ENCODE data around the gene NQO2.
A peak's percentile ranks its signal among the peaks of the same experiment; 100 is the strongest.
"Not testable (repeated sequence)": the region's sequence is repeated elsewhere in the genome, so short reads cannot be mapped to it uniquely, and the experiment has no call there.

NQO2 gene

DNA sequence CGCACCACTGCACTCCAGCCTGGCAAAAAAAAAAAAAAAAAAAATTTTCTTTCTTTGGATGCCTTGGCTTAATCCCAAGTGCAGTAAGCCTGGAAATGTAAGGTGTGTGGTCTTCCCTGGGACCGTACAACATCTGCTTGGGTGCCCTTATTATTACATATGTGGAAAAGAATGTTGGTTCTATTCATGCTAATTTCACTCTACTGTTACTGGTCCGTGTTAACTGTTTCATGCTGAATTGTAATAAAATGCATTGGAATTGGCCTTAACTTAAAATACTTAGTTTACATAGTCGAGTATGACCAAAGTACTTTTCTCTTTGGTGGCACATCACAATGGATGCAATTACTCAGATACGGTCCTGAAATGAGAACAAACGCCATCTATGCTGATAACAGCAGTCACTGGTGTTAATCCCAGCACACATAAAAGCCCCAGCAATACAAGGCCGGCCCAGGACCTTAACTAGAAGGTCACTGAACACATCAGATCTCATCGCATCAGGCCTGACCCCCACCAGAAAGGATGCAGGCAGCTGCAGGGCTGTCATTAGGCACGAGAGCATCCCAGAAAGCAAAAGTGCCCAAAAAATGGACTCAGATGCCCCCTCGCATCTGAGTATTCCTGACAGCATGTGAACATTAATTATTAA lies 29.5 kb upstream of the NQO2 start:
- DNase-seq (ENCODE audit: low spot score) = no peak

- no peak for DNase-seq (ENCODE audit: low spot score)
Measured at GRCh38 chr6:2970753-2971419, 28.8 kb upstream of the NQO2 start.

DNA sequence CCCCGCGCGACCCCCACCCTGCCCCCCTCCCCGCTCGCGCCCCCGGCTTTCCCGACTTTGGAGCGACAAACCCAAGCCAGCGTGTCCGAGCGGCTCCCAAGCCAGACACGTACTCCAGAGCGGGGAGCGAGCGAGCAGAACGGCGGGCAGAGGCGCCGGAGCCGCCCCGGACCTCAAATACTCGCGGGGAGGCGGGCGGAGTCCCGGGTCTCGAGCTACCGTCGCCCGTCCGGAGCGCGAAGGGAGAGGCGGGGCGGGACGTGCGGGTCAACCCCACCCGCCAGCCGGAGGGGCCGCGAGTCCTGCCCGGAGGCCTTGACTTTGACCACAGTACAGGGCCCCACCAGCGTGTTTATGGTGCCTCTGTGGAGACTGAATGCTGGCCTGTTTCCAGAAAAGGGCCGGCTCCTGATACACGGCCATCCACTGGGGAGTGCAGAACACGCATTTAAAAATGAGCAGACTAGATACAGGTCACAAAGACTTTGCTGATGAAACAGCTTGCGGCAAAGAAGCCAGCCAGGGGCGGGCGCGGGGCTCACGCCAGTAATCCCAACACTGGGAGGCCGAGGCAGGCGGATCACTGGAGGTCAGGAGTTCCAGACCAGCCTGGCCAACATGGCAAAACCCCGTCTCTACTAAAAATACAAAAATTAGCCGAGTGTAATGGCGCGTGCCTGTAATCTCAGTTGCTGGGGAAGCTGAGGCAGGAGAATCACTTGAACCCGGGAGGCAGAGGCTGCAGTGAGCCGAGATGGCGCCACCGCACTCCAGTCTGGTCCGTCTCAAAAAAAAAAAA lies 28.1 kb upstream of the NQO2 start, which contains the start of gene SERPINB6:
Gene SERPINB6 (minus strand): TSS at position 148 of the 799 bp plus-strand sequence. CDS start 12,235 bp downstream, outside the sequence.
- no peak for DNase-seq (ENCODE audit: low spot score)

GRCh38 chr6:2972219-2972487 lies 27.5 kb upstream of the NQO2 start:
- DNase-seq (ENCODE audit: low spot score) = not testable (repeated sequence)

GRCh38 chr6:2972685-2973084 lies 27.0 kb upstream of the NQO2 start:
- DNase-seq (ENCODE audit: low spot score) = not testable (repeated sequence)

GRCh38 chr6:2973180-2973579 lies 26.5 kb upstream of the NQO2 start:
- DNase-seq (ENCODE audit: low spot score) = not testable (repeated sequence)

GRCh38 chr6:2973676-2974075 lies 26.0 kb upstream of the NQO2 start:
- DNase-seq (ENCODE audit: low spot score) = no peak

DNA sequence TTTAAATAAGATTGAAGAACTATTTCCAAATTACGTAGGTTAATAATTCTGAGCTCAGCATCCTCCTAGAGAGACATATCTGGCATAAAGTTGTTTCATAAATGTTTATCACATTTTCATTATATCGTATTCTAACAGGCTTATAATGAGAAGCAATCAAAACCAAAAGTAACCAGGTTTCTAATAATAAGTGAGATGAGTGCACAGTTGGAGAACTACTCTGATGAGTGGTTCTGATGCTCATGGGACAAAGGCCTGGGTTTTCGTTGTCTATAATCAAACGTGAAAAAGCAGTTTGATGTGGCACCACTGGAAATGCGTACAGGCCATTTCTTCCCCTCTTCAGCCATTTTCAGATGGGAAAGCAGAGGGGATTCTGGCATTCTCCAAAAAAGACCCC lies 23.6 kb upstream of the NQO2 start:
- no peak for DNase-seq (ENCODE audit: low spot score)

GRCh38 chr6:2976571-2977085 lies 23.1 kb upstream of the NQO2 start:
- no peak for DNase-seq (ENCODE audit: low spot score)

DNA sequence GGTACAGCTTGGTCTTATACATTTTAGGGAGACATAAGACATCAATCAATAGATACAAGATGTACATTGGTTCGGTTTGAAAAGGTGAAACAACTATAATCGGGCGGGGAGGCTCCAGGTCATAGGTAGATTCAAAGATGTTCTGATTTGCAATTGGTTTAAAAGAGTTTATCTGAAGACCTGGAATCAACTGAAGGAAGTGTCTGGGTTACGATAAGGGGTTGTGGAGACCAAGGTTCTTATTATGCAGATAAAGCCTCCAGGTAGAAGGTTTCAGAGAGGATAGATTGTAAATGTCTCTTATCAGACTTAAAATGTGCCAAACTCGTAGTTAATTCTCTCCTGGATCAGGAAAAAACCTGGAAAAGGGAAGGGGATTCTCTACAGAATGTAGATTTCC lies 22.4 kb upstream of the NQO2 start:
- no peak for DNase-seq (ENCODE audit: low spot score)

DNA sequence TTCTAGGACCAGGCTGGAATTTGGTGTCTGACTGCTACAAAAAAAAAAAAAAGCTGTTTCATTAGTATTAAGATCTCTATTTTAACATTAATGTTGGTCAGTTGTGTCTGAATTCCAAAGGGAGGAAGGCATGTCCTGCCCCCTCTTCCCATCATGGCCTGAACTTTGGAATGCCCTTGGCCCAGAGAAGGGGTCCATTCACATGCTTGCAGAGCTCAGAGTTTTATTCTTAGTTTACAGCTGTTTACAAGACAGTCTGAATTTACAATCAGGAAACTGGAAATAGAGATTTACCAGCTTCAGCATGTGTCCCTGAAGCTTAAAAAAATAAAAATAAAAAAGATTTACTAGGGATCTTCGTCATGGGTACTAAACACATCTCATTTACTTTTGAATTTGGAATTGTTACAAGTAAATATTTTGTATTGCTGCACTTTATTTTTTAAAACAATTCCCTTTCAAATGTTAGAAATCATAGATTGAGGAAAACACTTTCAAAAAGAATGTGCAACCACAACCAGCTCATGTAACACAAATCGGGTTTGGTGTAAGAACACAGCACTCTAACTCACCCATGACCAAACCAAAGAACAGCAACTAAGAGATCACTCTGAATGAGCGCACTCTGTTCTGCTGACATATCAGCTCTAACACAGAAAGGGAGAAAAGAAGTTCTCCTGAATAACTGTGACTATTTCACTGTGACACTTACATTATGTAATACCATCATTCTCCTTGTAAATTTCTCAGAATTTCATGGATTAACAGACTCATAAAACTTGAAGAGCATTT lies 21.7 kb upstream of the NQO2 start:
- no peak for DNase-seq (ENCODE audit: low spot score)

- DNase-seq (ENCODE audit: low spot score) = no peak
Measured at GRCh38 chr6:2978923-2979322, 20.8 kb upstream of the NQO2 start.

DNA sequence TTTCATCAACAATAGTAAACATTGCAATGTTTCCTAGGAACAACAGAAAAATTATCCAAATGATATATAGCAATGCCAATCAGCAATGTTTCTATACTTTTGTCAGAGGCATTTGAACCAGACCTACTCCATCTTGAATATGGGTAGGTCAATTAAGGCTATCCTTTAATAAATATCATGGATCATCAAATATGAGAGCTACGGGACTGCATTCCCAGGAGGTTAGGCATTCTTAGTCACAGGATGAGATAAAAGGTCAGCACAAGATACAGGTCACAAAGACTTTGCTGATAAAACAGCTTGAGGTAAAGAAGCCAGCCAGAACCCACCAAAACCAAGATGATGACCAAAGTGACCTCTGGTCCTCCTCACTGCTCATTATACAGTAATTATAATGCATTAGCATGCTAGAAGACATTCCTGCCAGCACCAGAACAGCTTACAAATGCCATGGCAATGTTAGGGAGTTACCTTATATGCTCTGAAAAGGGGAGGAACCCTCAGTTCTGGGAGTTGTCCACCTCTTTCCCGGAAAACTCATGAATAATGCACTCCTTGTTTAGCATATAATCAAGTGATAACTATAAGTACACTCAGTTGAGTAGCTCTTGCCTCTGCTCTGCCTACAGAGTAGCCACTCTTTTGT lies 19.8 kb upstream of the NQO2 start:
- DNase-seq (ENCODE audit: low spot score) = peak; percentile 55

DNA sequence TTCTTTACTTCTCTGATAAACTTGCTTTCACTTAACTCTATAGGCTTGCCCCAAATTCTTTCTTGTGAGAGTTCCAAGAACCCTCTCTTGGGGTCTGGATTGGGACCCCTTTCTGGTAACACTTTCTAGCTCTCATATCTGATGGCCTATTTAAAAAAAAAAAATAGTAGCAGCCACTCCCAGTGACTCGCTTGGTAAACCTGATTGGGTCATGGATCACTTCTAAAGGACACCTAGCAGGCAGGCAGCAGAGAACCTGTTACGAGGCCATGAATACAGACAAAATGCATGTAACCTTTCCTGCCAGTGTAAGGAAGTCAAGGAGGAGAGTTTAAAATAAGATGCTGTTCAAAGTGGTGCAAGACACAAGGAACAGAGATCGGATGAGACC lies 19.2 kb upstream of the NQO2 start:
- DNase-seq (ENCODE audit: low spot score) = no peak

GRCh38 chr6:2982426-2983117 lies 17.1 kb upstream of the NQO2 start:
- no peak for DNase-seq (ENCODE audit: low spot score)

- no peak for DNase-seq (ENCODE audit: low spot score)
Measured at GRCh38 chr6:2984738-2985406, 14.8 kb upstream of the NQO2 start.

GRCh38 chr6:2986722-2987221 lies 12.9 kb upstream of the NQO2 start:
- DNase-seq (ENCODE audit: low spot score) = no peak

DNA sequence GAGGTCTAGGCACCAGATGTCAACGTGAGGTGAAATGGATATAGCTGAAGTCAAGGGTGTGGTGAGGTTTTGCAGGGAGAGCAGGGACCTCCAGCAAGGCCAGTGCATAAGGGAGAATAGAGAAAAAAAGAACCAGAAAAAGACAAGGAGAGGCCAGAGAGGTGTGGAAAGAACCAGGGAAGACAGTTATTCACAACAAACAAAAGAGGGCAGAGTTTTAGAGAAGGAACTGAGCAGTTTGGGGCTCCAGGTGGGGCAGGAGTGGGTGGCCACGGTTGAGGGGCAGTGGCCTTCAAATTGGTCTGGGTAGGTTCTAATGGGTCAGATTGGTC lies 11.6 kb upstream of the NQO2 start:
- DNase-seq (ENCODE audit: low spot score) = no peak

GRCh38 chr6:2988426-2989331 lies 11.0 kb upstream of the NQO2 start:
- DNase-seq (ENCODE audit: low spot score) = peak; percentile 72

All from hematopoietic multipotent progenitor cell treated with erythropoietin and hydrocortisone succinate and interleukin-3 and kit ligand, for 15 days (in vitro differentiated cells).